Measurements from ENCODE around the gene CHRNA10.
"Not testable (repeated sequence)": the region's sequence is repeated elsewhere in the genome, so short reads cannot be mapped to it uniquely, and the experiment has no call there.

The CHRNA10 gene

DNA sequence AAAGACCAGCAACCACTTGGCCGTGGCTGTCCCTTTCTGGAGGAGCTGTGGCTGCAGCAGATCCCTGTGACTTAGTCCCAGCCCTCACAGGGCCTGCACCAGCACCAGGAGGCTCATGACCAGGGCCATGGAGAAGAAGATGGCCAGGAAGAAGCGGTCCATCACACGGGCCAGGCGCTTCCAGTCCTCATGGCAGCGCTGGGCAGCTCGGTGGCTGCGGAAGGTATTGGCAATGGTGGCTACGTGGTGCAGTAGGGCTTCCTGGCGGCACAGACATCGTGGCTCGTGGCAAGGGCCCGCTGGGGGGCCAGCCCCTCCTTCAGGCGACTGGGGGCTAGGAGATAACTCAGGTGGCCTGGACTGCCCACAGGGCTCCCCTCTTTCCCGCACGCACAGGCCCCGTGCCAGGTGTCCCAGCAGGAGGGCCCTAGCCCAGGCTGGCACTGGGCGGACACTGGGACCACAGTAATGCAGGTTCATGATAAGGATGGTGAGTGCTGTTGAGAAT lies 5.1 kb downstream of the CHRNA10 start:
- DNase-seq (ENCODE audit: low read depth in 1 of 2, low spot score in 1 of 2), result no peak

GRCh38 chr11:3665336-3666022 lies 5.7 kb downstream of the CHRNA10 start:
- no peak for DNase-seq (ENCODE audit: low read depth in 1 of 2, low spot score in 1 of 2)

GRCh38 chr11:3664032-3664630 lies 7.1 kb downstream of the CHRNA10 start:
- no peak for DNase-seq (ENCODE audit: low read depth in 1 of 2, low spot score in 1 of 2)

DNA sequence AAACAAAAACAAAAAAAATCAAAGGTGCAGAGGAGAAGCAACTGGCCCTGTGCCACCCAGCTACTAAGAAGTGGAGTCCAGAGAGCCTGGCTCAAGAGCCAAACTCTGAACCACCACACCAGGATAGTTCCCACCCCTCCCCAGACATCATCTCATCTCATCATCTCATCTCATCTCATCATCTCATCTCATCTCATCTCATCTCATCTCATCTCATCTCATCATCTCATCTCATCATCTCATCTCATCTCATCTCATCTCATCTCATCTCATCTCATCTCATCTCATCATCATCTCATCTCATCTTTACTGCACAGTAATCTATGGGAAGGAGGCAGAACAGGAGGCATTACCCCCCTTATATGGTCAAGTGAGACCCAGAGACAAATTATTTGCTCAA lies 8.3 kb downstream of the CHRNA10 start:
- no peak for DNase-seq (ENCODE audit: low read depth in 1 of 2, low spot score in 1 of 2)

DNA sequence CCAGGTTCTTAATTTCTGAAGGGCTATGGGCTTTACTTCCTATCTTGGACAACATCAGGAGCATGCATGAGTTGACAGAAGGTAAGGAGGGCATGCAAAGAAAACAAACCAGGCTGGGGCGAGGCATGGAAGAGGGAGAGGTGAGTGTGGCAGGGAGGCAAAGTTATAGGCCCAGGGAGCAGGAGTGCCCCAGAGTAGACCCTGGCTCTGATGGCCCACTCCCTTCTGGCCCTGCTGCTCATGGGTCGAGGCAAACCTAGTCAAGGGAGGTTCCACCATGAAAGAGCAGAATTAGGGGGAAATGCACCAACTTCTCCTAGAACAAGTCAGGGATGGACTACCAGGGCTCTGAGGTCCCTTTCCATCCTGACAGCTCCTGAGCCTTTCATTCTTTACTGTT lies 10.2 kb downstream of the CHRNA10 start:
- DNase-seq (ENCODE audit: low read depth in 1 of 2, low spot score in 1 of 2), result no peak

GRCh38 chr11:3659595-3660515 lies 11.3 kb downstream of the CHRNA10 start:
- no peak for DNase-seq (ENCODE audit: low read depth in 1 of 2, low spot score in 1 of 2)

GRCh38 chr11:3658252-3658651 lies 12.9 kb downstream of the CHRNA10 start:
- DNase-seq (ENCODE audit: low read depth in 1 of 2, low spot score in 1 of 2), result no peak

DNA sequence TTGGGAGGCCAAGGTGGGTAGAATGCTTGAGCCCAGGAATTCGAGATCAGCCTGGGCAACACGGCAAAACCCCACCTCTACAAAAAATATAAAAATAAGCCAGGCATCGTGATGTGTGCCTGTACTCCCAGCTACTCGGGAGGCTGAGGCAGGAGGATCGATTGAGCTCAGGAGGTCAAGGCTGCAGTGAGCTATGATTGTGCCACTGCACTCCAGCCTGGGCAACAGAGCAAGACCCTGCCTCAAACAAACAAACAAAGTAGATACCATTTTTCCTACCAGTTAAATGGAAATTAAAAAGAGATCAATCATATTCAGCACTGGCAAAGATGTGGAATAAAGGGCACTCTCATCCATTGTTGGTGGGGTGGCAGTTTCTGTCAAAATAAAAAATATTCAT lies 13.9 kb downstream of the CHRNA10 start:
- not testable (repeated sequence) for DNase-seq (ENCODE audit: low read depth in 1 of 2, low spot score in 1 of 2)

DNA sequence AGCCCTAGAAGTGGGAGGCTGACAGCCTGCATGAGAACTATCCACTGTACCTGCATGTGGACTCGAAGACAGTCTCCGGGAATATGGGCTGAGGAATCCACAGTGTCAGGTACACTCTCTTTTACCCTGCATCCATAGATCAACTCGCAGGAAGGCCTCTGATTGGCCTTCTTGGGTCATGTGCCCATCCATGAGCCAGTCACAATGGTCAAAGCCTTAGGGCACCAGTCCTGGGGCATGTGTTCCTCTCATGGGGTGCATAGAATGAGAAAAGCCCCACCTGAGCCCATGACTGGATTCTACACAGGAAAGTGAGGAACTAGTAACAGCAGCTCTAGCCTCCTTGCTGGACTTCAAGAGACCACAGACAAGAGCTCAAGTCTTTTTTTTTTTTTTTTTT lies 15.6 kb downstream of the CHRNA10 start:
- no peak for DNase-seq (ENCODE audit: low read depth in 1 of 2, low spot score in 1 of 2)

- not testable (repeated sequence) for DNase-seq (ENCODE audit: low read depth in 1 of 2, low spot score in 1 of 2)
These were observed 18.7 kb downstream of the CHRNA10 start for GRCh38 chr11:3652514-3652913.

DNA sequence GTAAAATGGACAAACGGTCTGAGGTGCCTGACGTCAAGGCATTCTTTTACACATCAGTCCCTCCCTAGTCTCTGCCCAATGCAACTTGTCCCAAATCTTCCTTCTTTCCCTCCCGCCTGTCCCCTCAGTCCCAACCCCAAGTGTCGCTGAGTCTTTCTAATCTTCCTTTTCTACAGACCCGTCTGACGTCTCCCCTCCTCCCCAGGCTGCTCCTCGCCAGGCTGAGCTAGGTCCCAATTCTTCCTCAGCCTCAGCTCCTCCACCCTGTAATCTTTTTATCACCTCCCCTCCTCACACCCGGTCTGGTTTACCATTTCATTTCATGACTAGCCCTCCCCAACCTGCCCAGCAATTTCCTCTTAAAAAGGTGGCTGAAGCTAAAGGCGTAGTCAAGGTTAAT lies 21.8 kb downstream of the CHRNA10 start:
- DNase-seq (ENCODE audit: low read depth in 1 of 2, low spot score in 1 of 2), result not testable (repeated sequence)

DNA sequence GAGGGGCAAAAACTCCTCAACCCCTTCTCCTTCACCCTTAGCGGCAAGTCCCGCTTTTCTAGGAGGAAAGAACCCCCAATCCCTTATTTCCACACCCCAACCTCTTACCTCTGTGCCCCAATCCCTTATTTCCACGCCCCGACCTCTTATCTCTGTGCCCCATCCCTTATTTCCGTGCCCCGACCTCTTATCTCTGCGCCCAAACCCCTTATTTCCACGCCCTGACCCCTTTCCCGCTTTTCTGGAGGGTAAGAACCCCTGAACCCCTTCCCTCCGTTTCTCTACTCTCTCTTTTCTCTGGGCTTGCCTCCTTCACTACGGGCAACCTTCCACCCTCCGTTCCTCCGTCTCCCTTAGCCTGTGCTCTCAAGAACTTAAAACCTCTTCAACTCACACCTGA lies 22.3 kb downstream of the CHRNA10 start:
- DNase-seq (ENCODE audit: low read depth in 1 of 2, low spot score in 1 of 2), result not testable (repeated sequence)

- DNase-seq (ENCODE audit: low read depth in 1 of 2, low spot score in 1 of 2), result no peak
These were observed 25.6 kb downstream of the CHRNA10 start for GRCh38 chr11:3645552-3645951.

DNA sequence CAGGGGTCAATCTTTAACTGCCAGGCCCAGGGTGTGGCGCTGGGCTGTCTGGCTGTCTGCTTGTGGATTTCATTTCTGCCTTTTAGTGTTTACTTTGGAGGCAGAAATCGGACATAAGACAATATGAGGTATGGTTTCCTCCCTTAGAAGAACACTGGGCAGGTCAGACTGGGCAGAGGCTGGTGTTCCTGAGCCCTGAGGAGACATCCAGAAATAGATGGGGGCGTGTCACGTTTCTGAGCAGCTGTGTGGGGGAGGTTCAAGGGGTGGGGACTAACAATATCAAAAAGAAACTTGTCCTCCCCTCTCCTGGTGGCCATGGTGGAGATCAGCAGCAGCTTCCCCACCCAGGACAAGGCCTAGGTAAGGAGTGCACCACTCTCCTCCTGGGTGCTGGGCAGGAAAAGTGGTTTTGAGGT lies 26.4 kb downstream of the CHRNA10 start, which contains the start of gene ART1:
Gene ART1, plus strand, starts transcription at position 312 of the 419 bp plus-strand sequence. CDS start 14,086 bp downstream, outside the sequence.
- no peak for DNase-seq (ENCODE audit: low read depth in 1 of 2, low spot score in 1 of 2)

GRCh38 chr11:3643102-3643546 lies 28.1 kb downstream of the CHRNA10 start:
- DNase-seq (ENCODE audit: low read depth in 1 of 2, low spot score in 1 of 2), result not testable (repeated sequence)

DNA sequence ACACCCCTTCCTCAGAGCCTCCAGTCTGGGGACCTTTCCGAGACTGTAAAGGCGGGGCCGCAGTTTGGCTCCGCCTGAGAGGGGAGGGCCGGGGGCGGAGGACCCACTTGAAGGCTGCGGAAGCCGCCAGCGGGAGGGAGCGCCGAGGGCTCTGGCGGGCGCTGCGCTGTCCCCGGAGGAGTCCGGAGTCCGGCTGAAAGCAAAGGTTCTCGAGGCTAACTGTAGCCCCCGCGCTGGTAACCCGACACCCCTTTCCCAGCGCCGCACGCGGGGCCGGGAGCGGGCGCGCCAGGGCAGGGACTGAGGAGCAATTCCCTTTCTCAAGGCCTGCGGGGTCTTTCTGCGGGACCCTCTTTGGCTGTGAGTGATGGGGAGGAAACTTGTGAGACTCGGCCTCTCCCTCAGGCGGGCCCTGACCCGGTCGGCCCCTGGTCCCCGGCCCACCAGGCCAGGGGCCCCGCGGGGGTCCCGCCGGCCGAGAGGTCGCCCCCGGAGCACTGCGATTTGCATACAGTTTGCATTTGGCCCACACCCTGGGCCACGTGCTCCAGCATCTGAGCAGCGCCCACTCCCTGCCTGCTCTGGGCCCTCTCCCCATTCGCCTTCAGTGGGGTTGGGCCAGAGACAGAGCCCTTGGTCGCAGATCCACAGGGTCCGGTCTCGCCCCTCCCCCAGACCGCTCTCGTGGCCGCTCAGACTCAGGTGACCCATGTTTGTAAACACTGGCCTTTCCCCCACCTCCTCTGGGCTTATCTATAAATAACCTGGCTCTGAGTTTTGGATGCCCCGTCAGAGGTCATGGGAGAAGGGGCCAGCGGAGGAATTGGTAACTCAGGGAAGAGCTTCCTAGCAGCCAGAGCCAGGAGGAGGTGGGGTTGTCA lies 28.9 kb downstream of the CHRNA10 start:
- DNase-seq (ENCODE audit: low read depth in 1 of 2, low spot score in 1 of 2), result peak; percentile 40 to 56

DNA sequence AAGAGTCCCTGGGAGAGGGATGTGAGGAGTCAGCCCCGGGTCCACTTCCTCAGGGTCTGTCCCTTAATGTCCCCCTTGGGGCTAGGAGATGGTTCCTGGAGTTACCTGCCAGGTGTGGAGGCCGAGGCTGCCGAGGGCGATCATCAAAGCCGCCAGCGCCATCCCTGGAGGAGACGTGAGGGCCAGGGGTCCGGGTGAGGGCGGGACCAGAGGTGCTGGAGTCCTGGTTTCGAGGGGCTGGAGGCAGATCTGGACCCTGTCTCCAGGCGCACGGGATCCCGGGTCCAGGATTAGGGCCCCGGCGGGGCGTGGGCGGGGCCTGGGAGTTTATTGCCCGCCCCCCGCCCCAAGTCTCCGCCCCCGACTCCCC lies 29.5 kb downstream of the CHRNA10 start, which contains the start of gene ART5:
Gene ART5, minus strand, starts transcription at position 292 of the 370 bp plus-strand sequence. Its CDS starts 130 bp downstream, at position 162.
- no peak for DNase-seq (ENCODE audit: low read depth in 1 of 2, low spot score in 1 of 2)

GRCh38 chr11:3641191-3641590 lies 30.0 kb downstream of the CHRNA10 start:
- no peak for DNase-seq (ENCODE audit: low read depth in 1 of 2, low spot score in 1 of 2)

GRCh38 chr11:3639841-3640240 lies 31.3 kb downstream of the CHRNA10 start:
- no peak for DNase-seq (ENCODE audit: low read depth in 1 of 2, low spot score in 1 of 2)

DNA sequence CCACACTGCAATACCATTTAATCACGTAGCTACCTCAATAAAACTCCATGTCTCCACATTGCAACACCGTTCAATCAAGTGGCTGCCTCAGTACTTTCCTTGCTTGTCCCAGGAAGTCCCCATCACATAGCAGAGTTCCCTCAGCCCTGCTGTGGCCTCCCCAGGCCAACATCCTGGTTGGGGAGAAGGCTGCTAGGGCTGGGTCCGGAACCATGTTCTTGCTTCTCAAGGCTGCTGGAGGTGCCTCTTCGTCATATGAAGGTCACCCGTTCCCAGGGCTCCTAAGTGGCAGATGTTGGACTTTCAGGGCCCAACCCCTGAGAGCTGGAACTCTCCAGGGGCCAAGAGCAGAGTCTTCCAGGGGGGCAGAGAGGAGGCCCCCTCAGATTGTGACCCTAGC lies 32.7 kb downstream of the CHRNA10 start:
- no peak for DNase-seq (ENCODE audit: low read depth in 1 of 2, low spot score in 1 of 2)
